Stomach (tissue), 9 donors: ENCODE data around the gene GALNT5. TPM values are rescaled to one million over a fixed set of nuclear protein-coding genes. Genes with fewer than 3 reads are reported as not detected.

Experiments
- DNase-seq, 2 donors: peaks; one replicate each; pipeline versions ENCODE4 v3.0.0 to v3.0.0-alpha.2; 2013 to 2019
- H3K27ac ChIP-seq, 5 donors: fragments of 200-600 bp in 4 of 5; sonication (generic) in 4 of 5; one replicate each; pipeline ENCODE4 v1.5.1; 2013 to 2019; ENCODE audit warnings: mild to moderate bottlenecking in 1 of 5, moderate library complexity in 1 of 5
- H3K27me3 ChIP-seq, 3 donors: fragments of 200-600 bp; sonication (generic); one replicate each; pipeline ENCODE4 v1.5.1; 2017 to 2019; ENCODE audit warnings: mixed run types in 1 of 3
- H3K36me3 ChIP-seq, 4 donors: fragments of 200-600 bp; sonication (generic); 1 replicate in 3 of 4; 2 replicates in 1 of 4; pipeline ENCODE4 v1.5.1; 2016 to 2019
- H3K4me1 ChIP-seq, 4 donors: fragments of 200-600 bp; sonication (generic); one replicate each; pipeline ENCODE4 v1.5.1; 2016 to 2019
- H3K4me3 ChIP-seq, 4 donors: fragments of 200-600 bp; sonication (generic) in 3 of 4; one replicate each; pipeline ENCODE4 v1.5.1; 2016 to 2019; ENCODE audit warnings: mild to moderate bottlenecking in 1 of 4
- H3K9me3 ChIP-seq, 4 donors: fragments of 200-600 bp; sonication (generic); one replicate each; pipeline ENCODE4 v1.5.1; 2016 to 2019
- CTCF ChIP-seq, 7 experiments: fragments of 450-650 bp in 4 of 7; fragments of 200-600 bp in 3 of 7; sonication (generic) in 3 of 7; IDR thresholded peaks; one replicate each; pipeline ENCODE4 v1.5.1; 2016 to 2019; ENCODE audit warnings: antibody characterized with exemption in 7 of 7, control low read depth in 2 of 7, mild to moderate bottlenecking in 1 of 7
- EP300 ChIP-seq: sonication (generic); formaldehyde crosslinking; IDR thresholded peaks from one replicate; pipeline ENCODE4 v1.6.1; 2017; ENCODE audit warnings: antibody characterized with exemption
- POLR2A ChIP-seq, 4 donors: fragments of 450-650 bp; IDR thresholded peaks; one replicate each; pipeline ENCODE4 v1.6.1; 2016; ENCODE audit warnings: antibody characterized with exemption in 4 of 4, control low read depth in 2 of 4, mild to moderate bottlenecking in 1 of 4, moderate library complexity in 1 of 4
- POLR2AphosphoS5 ChIP-seq, 3 donors: sonication (generic); formaldehyde crosslinking; IDR thresholded peaks; one replicate each; pipeline ENCODE4 v1.6.1; 2016; ENCODE audit warnings: antibody characterized with exemption in 3 of 3
- WGBS, 5 donors: extraction: QIAGEN DNeasy Blood & Tissue Kit in 3 of 5; methylation state at CpG; one replicate each; pipeline versions ENCODE4 v1.1.5 to v1.1.7; 2013 to 2018; 5-methylcytosine and 5-hydroxymethylcytosine counted together
- intact Hi-C: fragments of 100-400 bp; cut with DNase I; formaldehyde crosslinking; loops from one replicate; pipeline ENCODE4 v1.15.1; 2023; ENCODE audit warnings: low total_unique reads
- polyA plus RNA-seq, 3 donors: library from polyadenylated mRNA; stranded (reverse); fragments of 200-250 nt; gene quantifications; one replicate each; pipeline ENCODE4 v1.2.3, GENCODE V29; 2013
- total RNA-seq, 5 donors: library from RNA; depleted of rRNA; stranded (reverse); fragments of >200 nt; gene quantifications; one replicate each; pipeline versions ENCODE4 v1.1.0 to v1.2.3, GENCODE V29; 2014 to 2016
- donor health status: healthy with polysubstance abuse.
- donor health status: Bipolar disorder and iron deficiency.
- donor health status: healthy.

GALNT5 gene
- total and polyA plus RNA-seq, 8 donors: 1.1 to 27.5 (median 2.3) TPM

- Histone ChIP-seq H3K9me3 (no peaks in the 10 kb centered on the region), H3K4me3 (no peak overlapping the region), H3K27ac (no peak overlapping the region), H3K4me1 (no peaks in the 10 kb centered on the region), H3K36me3 (no peaks in the 10 kb centered on the region), H3K27me3 (no peaks in the 10 kb centered on the region)
- TF ChIP-seq POLR2AphosphoS5 (IDR thresholded peaks at IDR 0.05) (no peak), CTCF (IDR thresholded peaks at IDR 0.05) (no peak), EP300 (no peak), POLR2A (IDR thresholded peaks at IDR 0.05) (no peak)
- intact Hi-C loops: no loop called here
- no peak for DNase-seq
- WGBS, 5 donors: 80 to 90% (median 86%) methylated on average over 2 of the region's 2 CpGs
Measured at GRCh38 chr2:157309878-157310277, 52.4 kb downstream of the GALNT5 start.

- intact Hi-C loops: no loop called here
- WGBS, 5 donors: 70 to 92% (median 87%) methylated on average over 1 of the region's 1 CpG
Measured at GRCh38 chr2:157311706-157312105, 54.2 kb downstream of the GALNT5 start.

GRCh38 chr2:157312866-157313486 is 55.5 kb downstream of the GALNT5 start:
- WGBS, 5 donors: 94 to 100% (median 96%) methylated on average over 1 of the region's 1 CpG

More at GRCh38 chr2:157311706-157312105, 54.2 kb downstream of the GALNT5 start:
- Histone ChIP-seq H3K9me3 (no peaks in the 10 kb centered on the region), H3K36me3 (no peaks in the 10 kb centered on the region), H3K4me3 (no peak overlapping the region), H3K4me1 (no peaks in the 10 kb centered on the region), H3K27me3 (no peaks in the 10 kb centered on the region), H3K27ac (no peak overlapping the region)
- no peak for TF ChIP-seq POLR2A (IDR thresholded peaks at IDR 0.05)
- TF ChIP-seq POLR2AphosphoS5 (IDR thresholded peaks at IDR 0.05): no peak
- no peak for TF ChIP-seq EP300
- TF ChIP-seq CTCF (IDR thresholded peaks at IDR 0.05): no peak
- no peak for DNase-seq

GRCh38 chr2:157315901-157316300 is 58.4 kb downstream of the GALNT5 start:
- Histone ChIP-seq H3K4me1 (no peaks in the 10 kb centered on the region), H3K4me3 (no peak overlapping the region), H3K27ac (no peak overlapping the region), H3K27me3 (no peaks in the 10 kb centered on the region), H3K36me3 (no peaks in the 10 kb centered on the region), H3K9me3 (no peaks in the 10 kb centered on the region)
- no peak for DNase-seq
- intact Hi-C loops: no loop called here
- TF ChIP-seq CTCF (IDR thresholded peaks at IDR 0.05) (no peak), EP300 (no peak), POLR2AphosphoS5 (IDR thresholded peaks at IDR 0.05) (no peak), POLR2A (IDR thresholded peaks at IDR 0.05) (no peak)
- 68 to 83% (median 80%) methylated on average over 4 of the region's 4 CpGs for WGBS, 5 donors

More at GRCh38 chr2:157312866-157313486, 55.5 kb downstream of the GALNT5 start:
- Histone ChIP-seq H3K4me3 (no peak overlapping the region), H3K4me1 (no peaks in the 10 kb centered on the region), H3K27me3 (no peaks in the 10 kb centered on the region), H3K9me3 (no peaks in the 10 kb centered on the region), H3K36me3 (no peaks in the 10 kb centered on the region), H3K27ac (no peak overlapping the region)
- no peak for DNase-seq
- TF ChIP-seq CTCF (IDR thresholded peaks at IDR 0.05) (no peak), EP300 (no peak), POLR2AphosphoS5 (IDR thresholded peaks at IDR 0.05) (no peak), POLR2A (IDR thresholded peaks at IDR 0.05) (no peak)
- intact Hi-C loops: no loop called here
